MM.1S (cell line): ENCODE measurements around the gene PDXK.

Experiments
- DNase-seq: peaks from one replicate; pipeline ENCODE4 v3.0.0-alpha.2; 2015
- H2AFZ ChIP-seq: fragments of 300-600 bp; sonication (generic); 2 replicates; pipeline ENCODE4 v1.6.0; 2016; ENCODE audit warnings: antibody characterized with exemption, low read length
- H3F3A ChIP-seq: fragments of 300-600 bp; sonication (generic); 2 replicates; pipeline ENCODE4 v1.6.1; 2016; ENCODE audit warnings: mild to moderate bottlenecking, antibody characterized with exemption, low read length, moderate library complexity, mixed read lengths; ENCODE audit not compliant: insufficient read depth
- H3K27ac ChIP-seq: fragments of 300-600 bp; sonication (generic); 2 replicates; pipeline ENCODE4 v1.5.1; 2016; ENCODE audit warnings: mild to moderate bottlenecking, low read length
- H3K27me3 ChIP-seq: fragments of 300-600 bp; sonication (generic); replicated peaks from 2 replicates; pipeline ENCODE4 v1.6.0; 2016; ENCODE audit warnings: low read length; ENCODE audit not compliant: insufficient read depth
- H3K36me3 ChIP-seq: fragments of 300-600 bp; sonication (generic); replicated peaks from 2 replicates; pipeline ENCODE4 v1.6.1; 2016; ENCODE audit warnings: mild to moderate bottlenecking, low read length, mixed read lengths; ENCODE audit not compliant: insufficient read depth
- H3K4me1 ChIP-seq: fragments of 300-600 bp; sonication (generic); 2 replicates; pipeline ENCODE4 v1.6.1; 2016; ENCODE audit warnings: low read length, mixed read lengths
- H3K4me2 ChIP-seq: fragments of 300-600 bp; sonication (generic); 2 replicates; pipeline ENCODE4 v1.6.0; 2016; ENCODE audit warnings: low read depth, low read length
- H3K4me3 ChIP-seq: fragments of 300-600 bp; sonication (generic); 2 replicates; pipeline ENCODE4 v1.5.1; 2016; ENCODE audit warnings: low read length, mixed read lengths
- H3K79me2 ChIP-seq: fragments of 300-600 bp; sonication (generic); 2 replicates; pipeline ENCODE4 v1.6.1; 2016; ENCODE audit warnings: mixed run types, low read length, mixed read lengths
- H3K9ac ChIP-seq: fragments of 300-600 bp; sonication (generic); 2 replicates; pipeline ENCODE4 v1.6.1; 2016; ENCODE audit warnings: low read length, mixed read lengths
- H3K9me2 ChIP-seq: fragments of 300-600 bp; sonication (generic); replicated peaks from 2 replicates; pipeline ENCODE4 v1.6.1; 2016; ENCODE audit warnings: mild to moderate bottlenecking, low read length, mixed read lengths; ENCODE audit not compliant: insufficient read depth
- H3K9me3 ChIP-seq: fragments of 300-600 bp; sonication (generic); replicated peaks from 2 replicates; pipeline ENCODE4 v1.6.1; 2016; ENCODE audit warnings: mild to moderate bottlenecking, low read length, mixed read lengths; ENCODE audit not compliant: insufficient read depth
- H4K20me1 ChIP-seq: fragments of 300-600 bp; sonication (generic); 2 replicates; pipeline ENCODE4 v1.6.1; 2016; ENCODE audit warnings: mild to moderate bottlenecking, low read length, moderate library complexity, mixed read lengths; ENCODE audit not compliant: insufficient read depth
- EZH2 ChIP-seq: fragments of 300-600 bp; sonication (generic); optimal IDR thresholded peaks from 2 replicates; pipeline ENCODE3; 2017; ENCODE audit warnings: low read depth, mild to moderate bottlenecking, antibody characterized with exemption, low read length, mixed read lengths
- EZH2phosphoT487 ChIP-seq: fragments of 300-600 bp; sonication (generic); IDR thresholded peaks from 2 replicates; pipeline ENCODE4 v1.6.1; 2018; ENCODE audit warnings: antibody characterized with exemption, low read length
- TF ChIP-seq, protein P1 (sequence below): fragments of 300-600 bp; sonication (generic); IDR thresholded peaks from 2 replicates; pipeline ENCODE4 v1.5.1; 2016; ENCODE audit warnings: antibody characterized with exemption, low read length, mixed read lengths

The PDXK gene

DNA sequence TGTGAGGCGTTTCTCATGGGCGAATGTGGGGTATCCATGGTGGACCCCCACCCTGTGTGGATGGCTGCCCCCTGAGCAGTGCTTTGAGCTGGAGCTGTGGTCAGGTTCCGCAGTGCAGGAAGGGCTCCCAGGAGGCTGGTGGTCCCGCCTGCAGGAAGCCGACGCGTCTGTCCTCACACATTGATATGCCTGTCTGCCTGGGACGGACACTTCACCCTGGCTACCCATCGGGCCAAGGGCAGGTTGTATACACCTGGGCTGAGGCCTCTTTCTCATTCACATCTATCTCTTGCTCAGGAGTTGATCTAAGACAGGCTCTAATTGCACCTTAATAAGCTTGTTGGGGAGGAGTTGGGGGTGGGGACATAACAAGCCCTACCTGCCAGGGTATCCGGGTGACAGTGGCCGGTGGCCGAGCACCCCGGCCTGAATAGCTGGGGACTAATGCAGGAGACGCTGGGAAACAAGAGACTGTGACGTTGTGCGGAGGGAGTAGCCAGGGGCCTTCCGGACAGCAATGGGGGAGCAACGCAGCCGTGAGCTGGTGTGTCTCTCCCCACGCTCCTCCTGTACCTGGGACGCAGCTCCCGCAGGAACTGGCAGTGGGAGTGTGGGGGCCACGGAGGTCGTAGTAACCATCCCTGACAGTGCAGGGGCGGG is 21.7 kb downstream of the PDXK start:
- Histone ChIP-seq H3K4me2 (no peak overlapping the region), H2AFZ (no peak overlapping the region), H3K9me3 (no peaks in the 10 kb centered on the region), H3F3A (peaks cover 14% of the 10 kb centered on the region), H3K27ac (no peak overlapping the region), H3K4me3 (no peak overlapping the region), H3K79me2 (peaks cover 77% of the 10 kb centered on the region), H3K9ac (no peak overlapping the region), H4K20me1 (peaks cover 15% of the 10 kb centered on the region), H3K9me2 (no peaks in the 10 kb centered on the region), H3K27me3 (no peaks in the 10 kb centered on the region), H3K4me1 (no peaks in the 10 kb centered on the region), H3K36me3 (peaks cover 32% of the 10 kb centered on the region)
- TF ChIP-seq EZH2: no peak
- no peak for TF ChIP-seq EZH2phosphoT487
- TF ChIP-seq, protein P1, sequence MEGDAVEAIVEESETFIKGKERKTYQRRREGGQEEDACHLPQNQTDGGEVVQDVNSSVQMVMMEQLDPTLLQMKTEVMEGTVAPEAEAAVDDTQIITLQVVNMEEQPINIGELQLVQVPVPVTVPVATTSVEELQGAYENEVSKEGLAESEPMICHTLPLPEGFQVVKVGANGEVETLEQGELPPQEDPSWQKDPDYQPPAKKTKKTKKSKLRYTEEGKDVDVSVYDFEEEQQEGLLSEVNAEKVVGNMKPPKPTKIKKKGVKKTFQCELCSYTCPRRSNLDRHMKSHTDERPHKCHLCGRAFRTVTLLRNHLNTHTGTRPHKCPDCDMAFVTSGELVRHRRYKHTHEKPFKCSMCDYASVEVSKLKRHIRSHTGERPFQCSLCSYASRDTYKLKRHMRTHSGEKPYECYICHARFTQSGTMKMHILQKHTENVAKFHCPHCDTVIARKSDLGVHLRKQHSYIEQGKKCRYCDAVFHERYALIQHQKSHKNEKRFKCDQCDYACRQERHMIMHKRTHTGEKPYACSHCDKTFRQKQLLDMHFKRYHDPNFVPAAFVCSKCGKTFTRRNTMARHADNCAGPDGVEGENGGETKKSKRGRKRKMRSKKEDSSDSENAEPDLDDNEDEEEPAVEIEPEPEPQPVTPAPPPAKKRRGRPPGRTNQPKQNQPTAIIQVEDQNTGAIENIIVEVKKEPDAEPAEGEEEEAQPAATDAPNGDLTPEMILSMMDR: no peak
- DNase-seq: no peak

DNA sequence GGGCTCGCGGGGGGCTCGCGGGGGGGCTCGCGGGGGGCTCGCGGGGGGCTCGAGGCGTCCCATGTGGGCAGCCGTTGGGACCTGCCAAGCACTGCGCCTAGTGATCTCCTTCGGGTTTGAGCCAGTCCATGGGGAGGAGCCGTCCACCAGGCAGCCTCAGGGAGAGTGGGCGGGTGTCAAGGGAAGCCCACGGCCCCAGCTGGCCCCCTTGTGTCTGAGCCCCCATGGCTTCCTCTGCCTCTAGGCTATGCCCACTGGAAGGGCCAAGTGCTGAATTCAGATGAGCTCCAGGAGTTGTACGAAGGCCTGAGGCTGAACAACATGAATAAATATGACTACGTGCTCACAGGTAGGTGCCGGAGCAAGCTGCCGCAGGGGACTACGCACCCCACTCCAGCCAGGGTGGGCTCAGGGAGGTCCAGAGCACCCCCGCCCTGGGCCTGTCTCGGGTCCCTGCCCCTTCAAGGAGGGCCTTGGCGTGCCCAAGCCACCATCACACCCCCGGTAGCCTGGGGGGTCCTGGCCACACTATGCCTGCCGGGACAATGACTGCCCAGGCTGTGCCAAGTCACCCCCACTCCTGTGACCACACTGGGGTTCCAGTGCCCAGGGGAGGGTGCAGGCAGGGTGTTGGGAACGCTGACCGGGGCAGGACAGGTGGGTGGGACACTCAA is 22.6 kb downstream of the PDXK start:
- Histone ChIP-seq H3F3A (peaks cover 14% of the 10 kb centered on the region), H3K79me2 (peaks cover 77% of the 10 kb centered on the region), H3K9me3 (no peaks in the 10 kb centered on the region), H3K36me3 (peaks cover 31% of the 10 kb centered on the region), H3K4me1 (no peaks in the 10 kb centered on the region), H3K4me3 (no peak overlapping the region), H2AFZ (no peak overlapping the region), H3K4me2 (no peak overlapping the region), H3K9me2 (no peaks in the 10 kb centered on the region), H3K9ac (no peak overlapping the region), H4K20me1 (peaks cover 15% of the 10 kb centered on the region), H3K27ac (no peak overlapping the region), H3K27me3 (no peaks in the 10 kb centered on the region)
- DNase-seq: no peak
- TF ChIP-seq EZH2phosphoT487: no peak
- no peak for TF ChIP-seq EZH2
- TF ChIP-seq, protein P1: no peak

DNA sequence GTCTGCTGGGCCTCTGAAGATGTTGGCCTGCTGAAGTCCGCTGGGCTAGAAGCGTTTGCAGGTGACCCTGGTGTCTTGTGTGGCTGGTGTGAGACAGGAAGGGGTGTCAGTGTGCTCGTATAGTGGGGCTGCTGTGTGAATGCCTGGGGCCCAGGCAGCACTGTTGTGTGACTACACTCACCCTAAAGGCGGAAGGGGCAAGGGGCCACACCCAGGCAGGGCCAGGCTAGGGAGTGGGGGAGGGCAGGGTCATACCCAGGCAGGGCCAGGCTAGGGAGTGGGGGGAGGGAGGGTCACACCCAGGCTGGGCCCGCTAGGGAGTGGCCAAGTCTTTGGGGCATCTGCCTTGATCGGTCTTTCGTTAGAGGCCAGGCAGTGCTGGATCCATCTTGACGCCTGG is 25.0 kb downstream of the PDXK start:
- H3K9me2 ChIP-seq: no peaks in the 10 kb centered on the region
- no peak for DNase-seq
- H3K36me3 ChIP-seq: peaks cover 25% of the 10 kb centered on the region
- no peak overlapping the region for H3K9ac ChIP-seq
- no peaks in the 10 kb centered on the region for H3K9me3 ChIP-seq
- H3K27ac ChIP-seq: no peak overlapping the region
- TF ChIP-seq, protein P1: no peak
- TF ChIP-seq EZH2phosphoT487 (no peak), EZH2 (no peak)
- H3K79me2 ChIP-seq: peaks cover 71% of the 10 kb centered on the region
- no peak overlapping the region for H3K4me3 ChIP-seq
- no peaks in the 10 kb centered on the region for H3K4me1 ChIP-seq
- H2AFZ ChIP-seq: no peak overlapping the region
- peaks cover 14% of the 10 kb centered on the region for H3F3A ChIP-seq
- no peak overlapping the region for H3K4me2 ChIP-seq
- no peaks in the 10 kb centered on the region for H3K27me3 ChIP-seq
- H4K20me1 ChIP-seq: peaks cover 6% of the 10 kb centered on the region
